HS-27A (cell line): ENCODE measurements around the gene SMG1.
"Not testable (repeated sequence)": the region's sequence is repeated elsewhere in the genome, so short reads cannot be mapped to it uniquely, and the experiment has no call there.

ENCODE experiments used
- DNase-seq: peaks from one replicate; pipeline ENCODE4 v3.0.0-alpha.2; 2012; ENCODE audit warnings: low read depth, missing footprints

Gene SMG1

GRCh38 chr16:18800293-18800692 is 125.9 kb downstream of the SMG1 start:
- DNase-seq: no peak

GRCh38 chr16:18799500-18799899 is 126.7 kb downstream of the SMG1 start:
- DNase-seq: no peak

GRCh38 chr16:18797746-18798145 is 128.5 kb downstream of the SMG1 start:
- no peak for DNase-seq

GRCh38 chr16:18796377-18796776 is 129.8 kb downstream of the SMG1 start:
- DNase-seq: no peak

- DNase-seq: no peak
Observed at GRCh38 chr16:18792836-18793433, 133.3 kb downstream of the SMG1 start.

- DNase-seq: peak; percentile 88
Observed at GRCh38 chr16:18789850-18790706, 136.1 kb downstream of the SMG1 start, which contains the start of gene RPS15A. TSS of gene RPS15A (minus strand) at chr16:18790334. CDS start at chr16:18789113, 1,221 bp downstream.

- no peak for DNase-seq
Observed at GRCh38 chr16:18789515-18789849, 136.7 kb downstream of the SMG1 start.

GRCh38 chr16:18788828-18789514 is 137.2 kb downstream of the SMG1 start:
- DNase-seq: no peak

- DNase-seq: no peak
Observed at GRCh38 chr16:18784917-18785623, 141.1 kb downstream of the SMG1 start.

- DNase-seq: no peak
Observed at GRCh38 chr16:18783430-18784341, 142.5 kb downstream of the SMG1 start.

- DNase-seq: no peak
Observed at GRCh38 chr16:18782697-18783429, 143.3 kb downstream of the SMG1 start.

GRCh38 chr16:18781232-18781631 is 145.0 kb downstream of the SMG1 start:
- not testable (repeated sequence) for DNase-seq

GRCh38 chr16:18780460-18781026 is 145.7 kb downstream of the SMG1 start:
- DNase-seq: not testable (repeated sequence)

GRCh38 chr16:18777664-18778063 is 148.5 kb downstream of the SMG1 start:
- not testable (repeated sequence) for DNase-seq

GRCh38 chr16:18776334-18776733 is 149.9 kb downstream of the SMG1 start:
- DNase-seq: not testable (repeated sequence)

- not testable (repeated sequence) for DNase-seq
Observed at GRCh38 chr16:18774651-18775050, 151.6 kb downstream of the SMG1 start.

- DNase-seq: not testable (repeated sequence)
Observed at GRCh38 chr16:18772171-18772570, 154.0 kb downstream of the SMG1 start.

- not testable (repeated sequence) for DNase-seq
Observed at GRCh38 chr16:18770336-18770962, 155.8 kb downstream of the SMG1 start.

- not testable (repeated sequence) for DNase-seq
Observed at GRCh38 chr16:18767217-18767616, 159.0 kb downstream of the SMG1 start.
